HG03439 (cell line): ENCODE data around the gene TIE1.

Experiments used
- ATAC-seq: cut with Tn5 transposase; IDR thresholded peaks from one replicate; pipeline ENCODE4 v1.9.1; 2021; ENCODE audit warnings: mild to moderate bottlenecking, moderate library complexity; ENCODE audit not compliant: unreplicated experiment

TIE1 gene

DNA sequence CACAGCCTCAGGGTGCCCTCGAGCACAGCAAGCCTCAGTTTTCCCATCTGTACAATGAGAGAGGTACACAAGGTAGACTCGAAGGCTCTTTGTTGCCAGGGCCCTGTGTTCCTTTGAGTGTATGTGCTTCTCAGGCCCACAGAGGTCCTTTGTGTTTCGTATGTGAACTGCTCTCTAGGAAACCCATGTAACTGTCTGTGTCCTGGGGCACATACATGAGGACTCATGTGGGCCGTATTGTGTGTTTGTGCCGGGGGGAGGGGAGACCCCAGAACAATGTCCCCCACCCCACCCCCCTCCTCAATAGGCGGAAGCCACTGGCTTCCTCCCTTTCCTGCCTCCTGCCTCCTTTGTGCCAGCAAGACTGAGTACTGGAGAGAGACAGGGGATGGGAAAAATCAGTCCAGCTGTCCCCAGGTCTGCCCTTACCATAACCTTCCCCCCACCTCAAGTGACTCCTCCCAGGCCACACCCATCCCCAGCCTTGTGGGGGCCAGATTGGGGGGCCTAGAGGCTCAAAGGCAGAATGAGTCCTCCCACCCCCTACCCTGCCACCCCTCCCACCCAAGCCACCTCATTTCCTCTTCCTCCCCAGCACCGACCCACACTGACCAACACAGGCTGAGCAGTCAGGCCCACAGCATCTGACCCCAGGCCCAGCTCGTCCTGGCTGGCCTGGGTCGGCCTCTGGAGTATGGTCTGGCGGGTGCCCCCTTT lies at the start of gene TIE1:
Gene TIE1, plus strand, starts transcription at position 605 of the 717 bp plus-strand sequence. Its CDS starts 90 bp downstream, at position 695.
- ATAC-seq: no peak

GRCh38 chr1:43251024-43251423 lies 49.8 kb upstream of the TIE1 start:
- no peak for ATAC-seq

GRCh38 chr1:43252225-43252624 lies 48.6 kb upstream of the TIE1 start:
- ATAC-seq: no peak

- ATAC-seq: no peak
Measured at GRCh38 chr1:43253173-43253572, 47.6 kb upstream of the TIE1 start.

DNA sequence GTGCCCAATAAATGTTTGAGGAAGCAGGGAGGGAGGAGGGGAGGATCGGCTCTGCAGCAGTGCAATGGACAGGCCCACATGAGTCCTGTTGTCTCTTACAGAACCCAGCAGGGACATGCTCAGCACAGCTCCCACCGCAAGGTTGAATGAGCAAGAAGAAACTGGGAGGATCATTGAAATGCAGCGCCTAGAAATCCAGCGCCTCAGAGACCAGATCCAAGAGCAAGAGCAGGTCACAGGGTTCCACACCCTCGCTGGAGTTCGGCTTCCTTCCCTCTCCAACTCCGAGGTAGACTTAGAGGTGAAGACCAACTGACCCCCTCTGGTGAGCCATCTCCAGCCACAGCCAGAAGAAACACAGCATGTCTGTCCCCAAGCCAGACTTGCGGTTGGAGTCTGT lies 46.9 kb upstream of the TIE1 start:
- no peak for ATAC-seq

- ATAC-seq: no peak
Measured at GRCh38 chr1:43255438-43256210, 45.2 kb upstream of the TIE1 start.

DNA sequence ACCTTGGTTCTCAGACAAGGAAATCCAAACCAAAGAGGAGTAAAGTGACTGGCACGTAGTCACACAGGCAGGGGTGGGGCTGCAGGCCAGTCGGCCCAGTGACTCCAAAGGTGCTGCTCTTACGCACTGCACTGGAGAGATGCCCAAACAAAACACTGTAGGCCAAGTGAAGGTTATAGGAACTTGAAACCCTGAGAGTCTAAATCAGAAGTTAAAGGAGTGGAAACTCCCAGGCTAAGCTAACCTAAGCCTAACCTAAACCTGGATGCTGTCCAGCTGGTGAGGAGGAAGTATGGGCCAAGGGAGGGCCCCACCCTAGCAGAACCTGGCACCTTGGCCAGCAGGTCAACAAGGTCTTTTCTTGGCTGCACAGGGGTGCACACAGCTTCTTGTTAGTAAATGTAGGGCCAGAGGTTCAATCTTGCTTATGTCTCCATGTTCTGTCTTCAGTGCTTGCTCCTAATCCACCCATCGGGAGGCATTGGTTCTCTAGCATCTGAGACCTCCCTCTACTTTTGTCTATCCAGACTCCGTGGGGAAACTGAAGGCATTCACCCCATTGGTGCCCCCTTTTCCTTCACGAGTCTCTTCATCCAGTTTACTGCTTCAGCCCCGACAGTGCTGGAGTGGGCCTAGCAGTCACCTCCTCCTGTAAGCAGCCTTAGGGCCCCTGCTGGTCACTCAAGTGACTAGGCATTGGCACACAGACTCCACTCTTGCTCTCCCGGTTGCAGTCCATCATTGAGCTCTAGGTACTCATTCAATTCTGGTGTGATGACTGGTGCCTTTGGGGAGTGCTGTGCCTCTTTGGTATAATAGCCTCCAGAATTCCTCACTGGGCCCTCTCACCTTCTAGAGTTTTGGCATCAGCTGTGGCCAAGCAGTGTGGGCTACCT lies 43.9 kb upstream of the TIE1 start:
- ATAC-seq: no peak

- no peak for ATAC-seq
Measured at GRCh38 chr1:43258370-43258769, 42.4 kb upstream of the TIE1 start.

DNA sequence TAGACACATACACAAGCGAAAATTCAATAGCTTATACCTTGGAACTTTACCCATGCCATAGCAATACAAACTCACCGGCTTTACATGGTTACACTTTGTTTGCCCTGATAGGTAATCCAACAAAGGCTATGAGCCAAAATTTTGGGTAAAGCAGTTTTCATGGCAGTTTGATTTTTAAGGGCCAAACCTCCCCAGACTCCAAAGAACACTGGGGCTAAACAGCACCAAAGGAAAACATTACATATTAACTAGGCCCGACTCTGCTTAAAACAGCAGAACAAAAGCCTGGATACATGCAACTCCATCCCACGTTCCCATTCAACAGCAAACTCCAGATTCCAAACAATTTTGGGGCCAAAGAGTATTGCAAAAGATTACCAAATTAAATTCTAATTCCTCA lies 35.4 kb upstream of the TIE1 start:
- no peak for ATAC-seq

DNA sequence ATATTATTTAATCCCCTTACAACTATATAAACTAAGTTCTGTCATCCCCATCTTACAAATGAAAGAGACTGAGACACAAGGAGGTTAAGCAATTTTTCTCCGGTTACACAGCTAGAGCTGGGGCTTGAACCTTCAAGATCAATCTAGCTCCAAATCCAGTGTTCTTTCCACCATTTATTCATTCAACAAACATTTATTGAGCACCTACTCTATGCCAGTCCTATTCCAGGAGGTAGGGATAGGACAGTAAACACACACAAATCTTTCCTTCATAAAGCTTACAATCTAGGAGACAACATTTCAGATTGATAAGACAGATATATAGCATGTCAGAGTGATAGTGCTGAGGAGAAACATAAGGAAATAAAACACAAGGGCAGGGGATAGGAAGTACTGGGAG lies 33.9 kb upstream of the TIE1 start:
- no peak for ATAC-seq

GRCh38 chr1:43267291-43267805 lies 33.4 kb upstream of the TIE1 start:
- ATAC-seq: no peak

GRCh38 chr1:43267818-43268425 lies 32.9 kb upstream of the TIE1 start:
- ATAC-seq: no peak

GRCh38 chr1:43269627-43270375 lies 31.0 kb upstream of the TIE1 start, which contains the start of gene TMEM125:
Gene TMEM125 (plus strand): TSS chr1:43269983. CDS start chr1:43272723, 2,740 bp downstream.
- no peak for ATAC-seq

DNA sequence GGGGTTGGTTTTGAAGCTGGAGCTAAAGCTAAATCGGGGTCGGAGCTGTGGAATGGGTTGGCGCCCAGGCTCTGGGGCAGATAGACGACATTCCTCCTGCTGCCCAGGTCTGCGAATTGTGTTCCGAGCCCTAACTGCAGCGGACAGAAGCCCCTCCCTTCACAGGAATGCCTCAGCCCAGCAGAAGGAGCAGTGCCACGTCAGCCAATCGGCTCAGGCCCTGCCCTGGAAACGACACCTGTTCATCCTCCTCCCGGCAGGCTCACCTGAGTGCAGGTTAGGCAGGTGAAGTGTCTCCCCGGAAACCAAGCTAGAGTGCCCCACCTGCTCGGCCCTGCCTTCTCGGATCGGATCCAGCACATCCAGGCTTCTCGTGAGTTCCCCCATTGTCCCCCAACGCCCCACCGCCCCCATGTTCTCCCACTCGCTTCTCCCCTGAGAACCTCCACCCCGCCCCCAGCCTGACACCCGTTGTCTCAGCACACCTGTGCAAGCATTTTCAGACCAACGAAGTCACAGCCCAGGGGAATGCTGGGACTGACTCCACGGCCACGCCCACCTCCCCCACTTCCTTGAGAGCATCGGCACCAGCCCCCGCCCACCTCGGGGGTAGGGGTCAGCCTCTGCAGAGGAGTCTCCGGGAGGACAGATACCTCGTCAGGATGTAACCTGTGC lies 30.2 kb upstream of the TIE1 start:
- ATAC-seq: no peak

GRCh38 chr1:43271186-43272118 lies 29.3 kb upstream of the TIE1 start:
- ATAC-seq: no peak

DNA sequence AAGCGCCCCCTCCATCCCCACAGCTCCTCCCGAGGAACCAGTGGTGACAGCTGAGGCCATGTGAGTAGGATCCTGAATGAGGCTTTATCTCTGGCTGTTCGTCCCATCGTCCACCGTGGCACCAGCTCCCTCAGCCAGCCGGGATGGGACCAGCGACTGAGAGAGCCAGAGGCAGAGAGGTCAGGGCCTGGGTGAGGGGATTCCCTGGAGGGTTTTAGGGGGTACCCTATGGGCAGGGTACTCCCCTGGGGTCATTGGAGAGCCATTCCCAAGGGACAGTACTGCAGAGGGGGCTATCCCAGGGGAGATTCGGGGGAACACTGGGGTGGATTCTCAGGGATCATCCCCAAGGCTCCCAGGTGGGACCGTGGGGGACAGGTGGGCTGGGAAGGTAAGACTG lies 28.6 kb upstream of the TIE1 start:
- ATAC-seq: no peak

DNA sequence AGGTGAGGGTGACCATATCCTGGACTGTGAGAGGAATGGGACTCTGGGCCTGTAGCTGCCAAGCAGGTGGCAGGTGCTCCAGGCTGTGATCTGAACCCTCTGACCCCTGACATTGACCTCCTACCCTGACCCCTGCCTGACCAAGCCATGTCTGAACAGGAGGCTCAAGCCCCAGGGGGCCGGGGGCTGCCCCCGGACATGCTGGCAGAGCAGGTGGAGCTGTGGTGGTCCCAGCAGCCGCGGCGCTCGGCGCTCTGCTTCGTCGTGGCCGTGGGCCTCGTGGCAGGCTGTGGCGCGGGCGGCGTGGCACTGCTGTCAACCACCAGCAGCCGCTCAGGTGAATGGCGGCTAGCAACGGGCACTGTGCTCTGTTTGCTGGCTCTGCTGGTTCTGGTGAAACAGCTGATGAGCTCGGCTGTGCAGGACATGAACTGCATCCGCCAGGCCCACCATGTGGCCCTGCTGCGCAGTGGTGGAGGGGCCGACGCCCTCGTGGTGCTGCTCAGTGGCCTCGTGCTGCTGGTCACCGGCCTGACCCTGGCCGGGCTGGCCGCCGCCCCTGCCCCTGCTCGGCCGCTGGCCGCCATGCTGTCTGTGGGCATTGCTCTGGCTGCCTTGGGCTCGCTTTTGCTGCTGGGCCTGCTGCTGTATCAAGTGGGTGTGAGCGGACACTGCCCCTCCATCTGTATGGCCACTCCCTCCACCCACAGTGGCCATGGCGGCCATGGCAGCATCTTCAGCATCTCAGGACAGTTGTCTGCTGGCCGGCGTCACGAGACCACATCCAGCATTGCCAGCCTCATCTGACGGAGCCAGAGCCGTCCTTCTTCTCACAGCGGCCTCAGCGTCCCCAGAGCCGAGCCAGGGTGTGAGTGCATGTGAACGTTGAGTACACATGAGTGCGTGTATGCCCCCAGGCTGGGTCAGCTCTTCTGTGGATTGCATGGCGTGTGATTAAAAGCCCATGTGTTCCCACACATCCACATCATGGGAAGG lies 27.9 kb upstream of the TIE1 start:
- no peak for ATAC-seq
